NCI-H748 treated with DMSO at 0.1 percent for 48 hours (cell line): Measurements from ENCODE around the gene CHIT1.
"Not testable (repeated sequence)": the region's sequence is repeated elsewhere in the genome, so short reads cannot be mapped to it uniquely, and the experiment has no call there.

Experiments used
- DNase-seq: peaks from one replicate; lab custom pipeline; 2025; lab: John Stamatoyannopoulos, UW

The CHIT1 gene

DNA sequence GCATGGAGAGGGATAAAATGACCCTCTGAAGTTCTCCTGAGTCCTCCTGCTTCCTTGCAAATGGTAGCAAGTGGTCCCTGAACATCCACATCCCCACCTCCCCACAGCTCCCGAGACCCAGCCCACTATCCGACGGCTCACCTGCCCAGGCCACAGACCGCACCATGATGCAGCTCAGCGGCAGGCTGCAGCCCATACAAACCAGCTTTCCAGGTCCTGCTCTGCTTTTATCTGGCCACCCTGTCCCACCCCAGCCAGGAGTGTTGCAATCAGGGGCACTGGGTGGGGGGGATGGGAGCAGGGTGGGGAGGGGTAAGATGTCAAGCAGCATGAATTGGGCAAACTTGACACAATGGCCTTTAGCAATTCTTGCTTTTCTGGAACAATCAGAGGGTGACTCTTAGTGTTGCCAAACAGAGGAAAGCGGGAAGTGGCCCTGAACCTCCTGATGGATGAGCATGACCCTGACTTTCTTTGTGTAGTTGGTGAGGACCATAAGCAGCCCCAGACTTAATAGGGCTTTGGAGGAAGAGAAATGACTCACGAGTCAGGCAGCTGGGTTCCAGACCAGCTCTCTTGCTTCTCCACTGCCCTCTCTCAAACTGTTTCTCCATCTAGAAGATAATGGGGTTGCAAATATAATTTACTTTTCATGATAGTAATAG is at the start of gene CHIT1:
TSS of gene CHIT1 (minus strand) at position 203 of the 665 bp plus-strand sequence. CDS start at position 166, 37 bp downstream.
- no peak for DNase-seq

- no peak for DNase-seq
These were observed 49.5 kb upstream of the CHIT1 start for GRCh38 chr1:203278885-203279406.

GRCh38 chr1:203278082-203278884 is 48.8 kb upstream of the CHIT1 start:
- no peak for DNase-seq

DNA sequence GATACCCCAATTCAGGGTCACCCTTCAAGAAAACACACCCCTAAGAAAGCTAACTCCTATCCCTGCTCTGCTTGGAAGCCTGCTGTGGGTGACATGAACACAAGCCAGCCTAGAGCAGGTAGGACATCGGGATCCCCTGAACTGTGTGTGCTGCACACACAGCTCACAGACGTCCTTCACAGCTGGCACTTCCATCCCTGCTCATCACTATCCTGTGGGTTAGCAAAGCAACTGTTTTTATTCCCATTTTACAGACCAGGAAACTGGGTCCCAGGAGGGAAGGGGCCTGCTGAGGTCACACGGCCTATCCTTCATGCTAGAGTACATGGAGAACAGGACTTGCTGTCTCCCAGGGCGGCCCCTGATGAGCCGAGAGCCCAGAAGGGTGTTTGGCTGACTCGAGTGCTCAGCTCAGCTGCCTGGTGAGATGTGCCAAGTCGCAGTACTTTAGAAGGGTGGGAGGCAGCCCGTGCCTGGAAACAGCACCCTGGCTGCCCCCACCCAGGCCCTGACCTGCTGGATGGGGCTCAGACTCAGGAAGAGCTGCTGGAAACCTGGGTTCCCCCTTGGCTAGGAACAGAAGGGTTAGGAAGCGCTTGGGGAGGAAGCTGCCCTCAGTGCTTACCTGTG is 47.6 kb upstream of the CHIT1 start:
- no peak for DNase-seq

DNA sequence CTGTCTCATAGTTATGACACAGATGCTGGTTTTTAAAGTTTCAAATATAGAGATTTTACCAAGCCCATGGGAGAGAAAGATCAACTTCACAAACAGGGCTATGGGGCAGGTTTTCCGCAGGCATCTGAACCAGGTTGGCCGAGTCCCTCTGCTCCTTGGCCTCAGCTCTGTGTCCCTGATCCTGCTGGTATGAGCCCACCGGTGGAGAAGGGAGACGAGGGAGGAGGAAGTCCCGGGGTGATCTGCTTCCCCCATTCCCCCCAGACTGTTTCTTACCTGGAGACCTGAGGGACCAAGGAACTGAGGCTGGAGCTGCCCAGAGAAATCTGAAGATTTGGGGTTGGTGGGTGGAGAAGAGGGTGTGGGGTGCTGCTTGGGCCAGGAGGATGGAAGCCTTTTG is 46.9 kb upstream of the CHIT1 start:
- no peak for DNase-seq

DNA sequence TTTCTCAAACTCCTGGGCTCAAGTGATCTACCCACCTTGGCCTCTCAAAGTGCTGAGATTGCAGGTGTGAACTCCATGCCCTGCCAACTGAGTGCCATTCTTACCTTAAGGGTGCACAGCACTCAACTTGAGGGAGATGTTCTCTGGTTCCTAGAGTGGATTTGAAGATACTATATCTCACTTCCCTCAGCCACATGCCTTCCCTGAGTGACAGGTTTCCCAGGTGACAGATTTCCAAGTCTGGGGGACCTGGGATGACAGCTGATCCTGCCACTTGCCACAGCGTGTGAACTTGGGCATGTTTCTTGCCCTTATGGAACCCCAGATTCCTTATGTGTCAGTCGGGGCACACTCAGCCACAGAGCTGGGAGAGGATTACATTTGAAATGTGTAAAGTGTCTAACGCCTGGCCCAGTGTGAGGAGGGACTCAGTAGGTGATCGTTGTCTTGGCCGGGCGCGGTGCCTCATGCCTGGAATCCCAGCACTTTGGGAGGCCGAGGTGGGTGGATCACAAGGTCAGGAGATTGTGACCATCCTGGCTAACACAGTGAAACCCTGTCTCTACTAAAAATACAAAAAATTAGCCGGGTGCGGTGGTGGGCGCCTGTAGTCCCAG is 46.3 kb upstream of the CHIT1 start:
- DNase-seq, result no peak

DNA sequence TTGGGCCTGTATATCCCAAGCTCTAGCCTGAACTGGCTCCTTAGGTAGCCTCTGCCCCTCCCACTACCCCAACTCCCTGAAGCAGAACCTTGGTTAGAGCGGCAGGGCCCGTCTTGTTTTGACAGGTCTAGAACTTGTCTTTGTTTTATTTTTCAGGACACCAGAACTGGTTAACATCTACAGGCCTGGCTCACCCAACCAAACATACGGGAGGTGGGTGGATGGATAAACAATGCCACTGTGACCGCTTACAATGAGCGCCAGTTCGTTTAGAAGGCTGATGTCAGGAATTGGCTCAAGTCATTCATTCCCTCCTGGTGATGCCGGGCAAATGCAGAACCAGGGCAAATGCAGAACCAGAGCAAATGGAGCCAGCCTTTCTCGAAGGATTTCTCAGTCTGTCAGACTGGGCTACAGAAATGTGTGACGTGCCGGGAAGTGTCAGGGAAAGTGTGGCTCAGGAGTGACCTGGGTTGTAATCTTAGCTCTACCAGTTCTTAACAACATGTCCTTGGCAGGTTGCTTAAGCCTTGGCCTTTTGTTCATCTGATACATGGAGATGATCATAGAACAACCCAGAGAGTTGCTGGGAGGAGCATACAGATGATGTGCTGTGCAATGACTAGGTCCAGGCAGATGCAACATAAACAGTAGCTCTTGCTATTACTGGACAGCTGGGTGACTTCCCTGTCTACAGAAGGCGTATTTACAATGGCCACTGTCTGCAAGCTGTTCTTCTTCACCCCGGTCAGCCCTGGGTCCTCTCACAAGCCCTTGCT is 45.3 kb upstream of the CHIT1 start:
- DNase-seq, result no peak

DNA sequence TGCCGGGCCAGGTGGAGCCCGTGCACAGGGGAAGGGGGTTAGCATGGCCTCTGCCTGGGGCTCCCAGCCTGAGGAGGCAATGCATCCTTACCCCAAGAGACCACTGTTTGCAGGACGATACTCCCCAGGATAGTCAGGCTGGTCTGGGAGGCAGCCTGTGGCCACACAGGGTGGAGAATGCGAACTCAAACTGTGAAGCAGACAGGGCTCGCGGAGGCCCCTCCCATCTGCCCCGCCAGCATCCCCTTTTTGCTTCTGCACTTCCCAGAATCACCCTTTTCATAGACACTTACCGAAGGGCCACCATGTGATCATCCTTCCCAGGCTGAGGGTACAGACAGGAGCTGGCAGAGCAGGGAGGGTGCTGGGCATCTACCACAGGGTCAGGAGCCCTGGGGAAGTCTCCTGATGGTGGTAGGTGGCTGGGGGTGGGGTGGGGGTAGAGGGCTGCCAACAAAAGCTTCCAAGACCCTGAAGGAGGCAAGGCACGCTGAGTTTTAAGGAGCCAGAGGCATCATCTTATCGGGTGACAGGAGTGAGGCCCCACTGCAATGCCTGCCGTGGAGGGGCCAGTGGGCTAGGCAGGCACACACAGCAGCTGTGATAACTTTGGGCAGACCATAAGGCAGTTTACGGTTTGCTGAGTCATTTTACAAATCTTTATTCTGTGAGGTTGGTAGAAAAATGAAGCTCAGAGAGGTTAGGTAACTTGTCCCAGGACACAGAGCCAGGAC is 44.6 kb upstream of the CHIT1 start:
- no peak for DNase-seq

DNA sequence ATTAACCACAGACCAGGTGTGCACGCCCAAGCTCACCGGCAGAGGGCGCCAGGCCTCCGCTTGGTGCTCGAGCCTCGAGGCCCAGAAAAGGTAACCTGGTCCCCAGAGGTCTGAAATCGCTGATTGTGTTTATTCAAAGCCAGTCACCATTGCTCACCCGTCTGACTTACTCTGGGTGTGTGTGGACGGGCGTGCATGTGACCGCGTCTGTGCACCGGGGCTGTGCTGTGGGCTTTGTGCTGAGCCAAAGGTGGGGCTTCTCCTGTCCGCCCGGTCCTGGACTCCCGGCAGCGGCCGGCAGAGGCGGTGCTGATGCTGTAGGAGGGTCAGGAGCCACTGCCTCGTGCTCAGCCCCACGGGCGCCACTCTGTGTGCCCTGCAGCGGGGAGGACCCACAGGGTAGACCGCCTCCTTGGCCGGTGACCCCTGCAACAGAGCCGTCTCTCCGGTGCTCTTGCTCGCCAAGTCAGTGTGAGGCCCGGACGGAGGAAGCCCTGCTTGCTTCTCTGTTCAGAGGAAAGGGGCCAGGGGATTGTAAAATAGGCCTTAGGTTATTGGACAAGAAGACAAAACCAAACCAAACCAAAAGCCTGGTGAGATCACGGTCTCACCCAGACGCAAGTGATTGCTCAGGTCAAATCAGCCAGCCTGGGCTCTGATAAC is 43.9 kb upstream of the CHIT1 start:
- DNase-seq, result peak; percentile 74

GRCh38 chr1:203272633-203273205 is 43.2 kb upstream of the CHIT1 start:
- DNase-seq, result no peak

DNA sequence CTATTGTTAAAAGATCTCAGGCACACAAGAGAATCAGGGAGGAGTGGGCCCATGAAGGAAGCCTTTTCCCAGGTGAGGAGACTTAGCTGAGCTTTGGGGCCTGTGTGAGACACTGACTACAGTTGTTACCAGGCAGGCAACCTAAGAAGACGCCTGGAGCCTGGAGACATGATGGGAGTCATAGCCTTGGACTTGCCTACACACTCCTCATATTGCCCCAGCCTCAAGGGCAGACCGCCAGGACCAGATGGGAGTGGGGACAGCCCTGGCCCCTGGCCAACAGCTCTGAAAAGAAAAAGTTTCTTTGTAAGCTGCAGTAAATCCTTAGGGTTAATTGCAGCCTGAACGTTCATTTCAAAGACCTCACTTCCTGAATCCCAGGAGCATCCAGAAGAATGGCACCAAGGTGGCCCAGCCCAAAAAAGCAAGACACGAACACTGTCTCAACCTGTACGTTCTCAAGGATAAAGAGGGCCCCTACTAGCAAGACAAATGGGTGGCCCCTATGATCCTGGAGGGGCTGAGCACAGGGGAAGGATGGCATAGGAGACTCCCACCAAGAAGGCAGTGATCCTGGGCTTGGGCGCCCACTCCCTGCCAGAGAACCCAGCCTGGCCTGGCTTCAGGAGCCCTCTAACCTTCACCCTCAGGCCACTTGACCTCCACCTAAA is 42.6 kb upstream of the CHIT1 start:
- no peak for DNase-seq

DNA sequence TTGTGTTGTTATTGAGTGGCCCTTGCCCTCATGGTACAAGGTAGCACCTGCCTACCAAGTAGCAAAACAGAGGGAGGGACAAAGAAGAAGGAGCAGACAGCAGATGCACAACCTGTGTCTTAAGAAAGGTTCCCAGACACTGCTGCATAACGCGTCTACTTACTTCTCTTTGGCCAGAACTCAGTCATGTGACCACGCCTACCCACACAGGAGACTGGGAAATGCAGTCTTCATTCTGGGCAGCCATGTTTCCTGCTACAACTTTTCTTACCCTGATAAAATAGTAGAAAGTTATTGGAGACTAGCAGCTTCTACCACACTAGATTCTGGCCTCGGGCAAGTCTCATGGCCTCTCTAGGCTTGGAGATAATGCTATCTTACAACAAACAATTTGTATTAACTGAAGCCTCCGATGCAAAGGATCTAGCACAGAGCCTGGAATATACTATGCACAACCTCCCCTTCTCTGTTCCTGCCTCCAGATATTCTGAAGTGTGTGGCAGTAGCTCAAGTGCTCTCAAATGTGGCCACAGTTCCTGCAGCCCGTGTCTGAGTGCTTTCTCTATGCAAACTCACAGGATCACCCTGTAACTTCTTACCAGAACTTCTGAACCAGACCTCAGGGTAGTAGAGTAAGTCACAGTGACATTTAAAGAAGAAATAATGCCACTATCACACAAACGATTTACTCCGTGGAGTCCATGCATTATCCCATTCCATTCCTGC is 41.7 kb upstream of the CHIT1 start:
- DNase-seq, result no peak

DNA sequence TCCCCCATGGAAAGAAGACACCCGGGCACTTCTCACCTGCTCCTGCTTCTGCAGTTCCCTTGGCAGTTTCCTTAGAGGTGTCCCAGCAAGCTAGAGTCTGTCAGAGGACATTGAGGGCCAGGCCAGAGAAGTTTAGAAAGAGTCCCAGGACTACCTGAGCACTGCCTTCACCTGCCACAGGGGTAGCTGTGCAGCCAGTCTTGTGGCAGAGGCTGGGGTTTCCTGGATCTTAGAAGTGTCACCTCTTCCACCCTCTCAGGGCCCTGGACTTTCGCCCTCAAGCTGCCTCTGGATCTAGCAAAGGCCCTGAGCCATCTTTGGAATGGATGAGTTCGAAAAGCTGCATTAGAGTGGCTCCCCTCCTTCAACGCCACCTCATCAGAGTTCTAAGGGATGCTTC is 41.0 kb upstream of the CHIT1 start:
- no peak for DNase-seq

DNA sequence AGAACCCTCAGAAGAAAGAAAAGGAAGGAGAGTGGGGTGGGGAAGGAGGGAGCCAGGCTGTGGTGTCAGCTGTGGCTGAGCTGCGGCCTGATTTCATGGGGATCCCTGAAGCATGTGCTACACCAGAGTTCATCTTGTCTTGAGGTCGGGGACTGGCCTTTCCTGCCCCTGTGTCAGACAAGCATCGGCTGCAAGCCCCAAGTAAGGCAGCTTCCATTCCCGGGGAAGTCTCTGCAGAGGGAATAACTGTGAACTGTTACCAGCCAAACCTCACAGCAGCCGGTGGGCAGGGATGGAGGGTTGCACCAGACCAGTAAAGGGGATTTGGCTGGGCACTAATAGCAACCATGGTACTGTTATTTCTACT is 40.2 kb upstream of the CHIT1 start:
- no peak for DNase-seq

- DNase-seq, result peak; percentile 67
These were observed 39.6 kb upstream of the CHIT1 start for GRCh38 chr1:203268901-203269653.

- DNase-seq, result no peak
These were observed 38.4 kb upstream of the CHIT1 start for GRCh38 chr1:203267912-203268311.

- peak; percentile 48 for DNase-seq
These were observed 37.9 kb upstream of the CHIT1 start for GRCh38 chr1:203267347-203267846.

DNA sequence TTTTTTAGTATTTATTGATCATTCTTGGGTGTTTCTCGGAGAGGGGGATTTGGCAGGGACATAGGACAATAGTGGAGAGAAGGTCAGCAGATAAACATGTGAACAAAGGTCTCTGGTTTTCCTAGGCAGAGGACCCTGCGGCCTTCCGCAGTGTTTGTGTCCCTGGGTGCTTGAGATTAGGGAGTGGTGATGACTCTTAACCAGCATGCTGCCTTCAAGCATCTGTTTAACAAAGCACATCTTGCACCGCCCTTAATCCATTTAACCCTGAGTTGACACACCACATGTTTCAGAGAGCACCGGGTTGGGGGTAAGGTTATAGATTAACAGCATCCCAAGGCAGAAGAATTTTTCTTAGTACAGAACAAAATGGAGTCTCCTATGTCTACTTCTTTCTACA is 36.7 kb upstream of the CHIT1 start:
- not testable (repeated sequence) for DNase-seq
